ENCODE data around the gene BLM.

GRCh38 chr15:90834626-90835025 is 117.5 kb downstream of the BLM start:
- TF ChIP-seq CTCF (IDR thresholded peaks at IDR 0.05), result no peak
- TF ChIP-seq POLR2AphosphoS5 (IDR thresholded peaks at IDR 0.05), result no peak
- no peak for TF ChIP-seq POLR2A (IDR thresholded peaks at IDR 0.05)

Data from breast epithelium (tissue), 3 donors.